ENCODE measurements around the gene TRIM36.

Gene TRIM36, protein sequence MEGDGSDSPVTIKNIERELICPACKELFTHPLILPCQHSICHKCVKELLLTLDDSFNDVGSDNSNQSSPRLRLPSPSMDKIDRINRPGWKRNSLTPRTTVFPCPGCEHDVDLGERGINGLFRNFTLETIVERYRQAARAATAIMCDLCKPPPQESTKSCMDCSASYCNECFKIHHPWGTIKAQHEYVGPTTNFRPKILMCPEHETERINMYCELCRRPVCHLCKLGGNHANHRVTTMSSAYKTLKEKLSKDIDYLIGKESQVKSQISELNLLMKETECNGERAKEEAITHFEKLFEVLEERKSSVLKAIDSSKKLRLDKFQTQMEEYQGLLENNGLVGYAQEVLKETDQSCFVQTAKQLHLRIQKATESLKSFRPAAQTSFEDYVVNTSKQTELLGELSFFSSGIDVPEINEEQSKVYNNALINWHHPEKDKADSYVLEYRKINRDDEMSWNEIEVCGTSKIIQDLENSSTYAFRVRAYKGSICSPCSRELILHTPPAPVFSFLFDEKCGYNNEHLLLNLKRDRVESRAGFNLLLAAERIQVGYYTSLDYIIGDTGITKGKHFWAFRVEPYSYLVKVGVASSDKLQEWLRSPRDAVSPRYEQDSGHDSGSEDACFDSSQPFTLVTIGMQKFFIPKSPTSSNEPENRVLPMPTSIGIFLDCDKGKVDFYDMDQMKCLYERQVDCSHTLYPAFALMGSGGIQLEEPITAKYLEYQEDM

GRCh38 chr5:115169487-115170133 lies at the start of gene TRIM36:
TRIM36 (minus strand) TSS chr5:115169908; CDS start chr5:115169634, 274 bp downstream.
- peak; percentile 9 for TF ChIP-seq CTCF (IDR thresholded peaks at IDR 0.05; ENCODE audit: low read depth, low read length, missing control alignments)
- H3K4me3 ChIP-seq (ENCODE audit: low read depth, low read length) = peak within 1 kb of the TSS; percentile 84
- DNase-seq (ENCODE audit: low read depth) = peak; percentile 63

- no peak for TF ChIP-seq CTCF (IDR thresholded peaks at IDR 0.05; ENCODE audit: low read depth, low read length, missing control alignments)
Observed at GRCh38 chr5:115214541-115214940, 44.8 kb upstream of the TRIM36 start.

DNA sequence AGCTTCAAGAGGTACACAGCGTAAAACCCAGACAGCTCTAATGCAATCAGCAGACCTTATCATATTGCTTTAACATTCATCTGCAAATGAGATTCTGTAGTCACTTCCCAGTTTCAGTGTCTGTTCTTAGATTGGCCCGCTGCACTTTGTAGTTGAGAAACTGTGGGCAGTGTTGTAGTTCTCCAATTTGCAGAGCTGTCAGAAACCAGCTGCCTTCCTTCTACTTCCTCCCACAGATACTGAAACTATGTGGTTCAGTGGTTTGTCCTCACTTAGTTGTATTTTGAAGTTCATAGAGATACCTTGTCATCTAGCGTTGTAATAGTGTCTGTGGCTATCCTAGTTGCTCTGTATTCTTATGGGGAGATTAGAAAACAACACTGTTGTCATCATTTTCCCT lies 39.6 kb upstream of the TRIM36 start:
- peak; percentile 93 for DNase-seq (ENCODE audit: low read depth)
- no peak overlapping the region for H3K4me3 ChIP-seq (ENCODE audit: low read depth, low read length)
- no peak for TF ChIP-seq CTCF (IDR thresholded peaks at IDR 0.05; ENCODE audit: low read depth, low read length, missing control alignments)

More at GRCh38 chr5:115214541-115214940, 44.8 kb upstream of the TRIM36 start:
- no peak for DNase-seq (ENCODE audit: low read depth)
- H3K4me3 ChIP-seq (ENCODE audit: low read depth, low read length) = no peak overlapping the region

DNA sequence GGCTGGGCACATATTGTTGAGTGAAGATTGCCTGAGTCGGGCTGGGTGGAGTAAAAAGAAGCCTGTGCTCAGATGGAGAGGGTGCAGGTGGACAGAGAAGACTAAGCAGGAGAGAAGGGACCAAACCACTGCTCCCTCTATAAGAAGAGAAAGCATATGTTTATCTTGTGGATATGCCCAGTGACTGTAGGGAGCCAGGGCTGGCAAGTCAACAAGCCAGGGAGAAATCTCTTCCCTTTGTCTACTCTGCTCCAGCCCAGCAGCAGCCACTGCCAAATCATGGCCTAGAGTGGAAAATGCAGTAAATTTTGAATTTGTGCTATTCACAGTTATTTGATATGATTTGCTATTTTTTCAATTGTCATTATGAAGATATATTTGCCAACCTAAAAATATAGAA lies 33.2 kb upstream of the TRIM36 start:
- no peak for TF ChIP-seq CTCF (IDR thresholded peaks at IDR 0.05; ENCODE audit: low read depth, low read length, missing control alignments)

DNA sequence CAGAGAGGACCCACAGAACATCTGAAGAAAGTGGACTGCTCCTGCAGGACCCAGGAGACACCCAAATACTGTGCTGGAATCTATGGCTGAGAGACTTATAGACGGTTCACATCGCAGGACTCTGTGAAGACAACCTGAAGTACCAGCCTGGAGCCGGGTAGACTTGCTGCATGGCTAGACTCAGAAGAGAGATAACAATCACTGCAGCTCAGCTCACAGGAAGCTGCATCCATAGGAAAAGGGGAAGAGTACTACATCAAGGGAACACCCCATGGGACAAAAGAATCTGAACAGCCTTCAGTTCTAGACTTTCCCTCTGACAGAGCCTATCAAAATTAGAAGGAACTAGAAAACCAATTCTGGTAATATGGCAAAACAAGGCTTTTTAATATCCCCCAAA lies 26.5 kb upstream of the TRIM36 start:
- no peak for DNase-seq (ENCODE audit: low read depth)
- TF ChIP-seq CTCF (IDR thresholded peaks at IDR 0.05; ENCODE audit: low read depth, low read length, missing control alignments) = no peak
- no peak overlapping the region for H3K4me3 ChIP-seq (ENCODE audit: low read depth, low read length)

More for the DNA sequence above, 33.2 kb upstream of the TRIM36 start:
- H3K4me3 ChIP-seq (ENCODE audit: low read depth, low read length) = no peak overlapping the region
- no peak for DNase-seq (ENCODE audit: low read depth)

DNA sequence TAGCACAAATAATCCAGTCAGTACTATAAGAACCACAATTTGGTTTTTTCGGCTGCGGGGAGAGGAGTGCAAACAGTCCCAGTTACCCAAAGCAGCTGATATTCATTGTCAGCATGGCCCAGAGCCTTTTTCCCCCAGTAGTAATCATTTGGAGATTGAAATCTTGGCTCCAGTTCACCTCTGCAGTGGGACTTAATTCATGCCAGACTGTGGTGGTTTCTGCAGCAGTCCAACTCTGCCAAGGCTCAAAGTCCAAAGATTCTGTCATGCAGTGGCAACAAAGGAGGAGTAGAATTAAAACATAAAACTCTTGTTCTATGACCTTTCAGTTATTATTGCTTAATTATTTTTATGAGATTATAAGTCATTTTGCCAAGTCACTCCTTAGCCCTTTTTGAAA lies 25.0 kb upstream of the TRIM36 start:
- H3K4me3 ChIP-seq (ENCODE audit: low read depth, low read length) = no peak overlapping the region
- TF ChIP-seq CTCF (IDR thresholded peaks at IDR 0.05; ENCODE audit: low read depth, low read length, missing control alignments) = no peak
- DNase-seq (ENCODE audit: low read depth) = no peak

All from GM12864 (cell line).